Measurements from ENCODE around the gene OTX2.

The OTX2 gene

DNA sequence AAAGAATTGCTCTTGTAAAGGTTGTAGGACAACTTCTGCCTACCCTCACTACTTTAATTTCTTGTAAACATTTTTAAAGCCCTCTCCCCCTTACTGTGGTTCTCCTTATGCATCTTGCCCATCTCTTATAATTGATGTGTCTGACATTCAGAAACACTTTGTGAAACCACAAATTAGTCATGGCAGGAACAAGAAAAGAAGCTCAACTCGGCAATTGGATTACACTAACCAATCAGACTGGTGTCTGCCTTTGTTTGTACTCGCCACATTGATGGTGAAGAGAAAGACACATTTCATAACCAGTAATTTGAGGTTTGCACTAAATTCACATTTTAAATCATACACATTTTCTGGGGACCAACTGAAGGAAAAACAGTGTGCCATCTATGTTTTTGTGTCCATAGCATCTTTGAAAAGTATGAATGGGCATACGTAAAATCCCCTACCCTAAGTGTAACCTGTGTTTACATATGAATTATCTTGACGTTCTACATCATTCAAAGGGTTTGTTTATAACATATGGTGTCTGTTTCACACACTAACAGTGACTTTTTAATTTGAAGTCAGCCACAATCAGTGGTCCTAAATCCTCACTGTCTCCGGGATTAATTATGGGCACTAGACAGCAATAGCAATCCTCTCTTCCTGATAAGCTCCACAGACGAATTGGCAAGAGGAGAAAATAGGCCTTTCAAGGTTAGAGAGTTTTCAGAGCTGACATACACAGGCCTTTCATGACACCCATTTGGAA is 49.9 kb downstream of the OTX2 start:
- DNase-seq (ENCODE audit: low read depth) = no peak
- no peak overlapping the region for H3K4me3 ChIP-seq (ENCODE audit: low read length)
- TF ChIP-seq CTCF (conservative IDR thresholded peaks at IDR 0.05; ENCODE audit: low read depth, low read length) = no peak

GRCh38 chr14:56759633-56760032 is 50.6 kb downstream of the OTX2 start:
- no peak overlapping the region for H3K4me3 ChIP-seq (ENCODE audit: low read length)
- no peak for TF ChIP-seq CTCF (conservative IDR thresholded peaks at IDR 0.05; ENCODE audit: low read depth, low read length)
- DNase-seq (ENCODE audit: low read depth) = no peak

DNA sequence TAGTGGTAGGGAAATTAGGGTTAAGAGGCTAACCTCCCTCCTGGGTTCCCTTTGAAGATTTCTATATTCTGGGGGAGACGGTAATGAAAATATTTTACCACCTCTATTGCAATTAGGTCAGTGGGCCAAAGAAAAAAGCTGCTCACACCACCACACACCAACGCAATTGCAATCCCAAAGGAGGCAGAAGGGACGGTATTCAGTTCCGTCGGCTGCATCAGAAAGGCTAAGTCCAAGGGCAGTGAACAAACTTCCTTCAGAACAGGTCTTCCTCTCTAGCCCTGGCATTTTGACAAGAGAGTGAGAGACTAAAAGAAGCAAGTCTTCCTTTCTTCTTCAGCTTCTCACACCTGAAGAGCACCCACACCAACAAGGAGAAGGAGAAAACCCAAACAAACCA is 51.2 kb downstream of the OTX2 start:
- no peak for TF ChIP-seq CTCF (conservative IDR thresholded peaks at IDR 0.05; ENCODE audit: low read depth, low read length)
- no peak overlapping the region for H3K4me3 ChIP-seq (ENCODE audit: low read length)
- DNase-seq (ENCODE audit: low read depth) = no peak

DNA sequence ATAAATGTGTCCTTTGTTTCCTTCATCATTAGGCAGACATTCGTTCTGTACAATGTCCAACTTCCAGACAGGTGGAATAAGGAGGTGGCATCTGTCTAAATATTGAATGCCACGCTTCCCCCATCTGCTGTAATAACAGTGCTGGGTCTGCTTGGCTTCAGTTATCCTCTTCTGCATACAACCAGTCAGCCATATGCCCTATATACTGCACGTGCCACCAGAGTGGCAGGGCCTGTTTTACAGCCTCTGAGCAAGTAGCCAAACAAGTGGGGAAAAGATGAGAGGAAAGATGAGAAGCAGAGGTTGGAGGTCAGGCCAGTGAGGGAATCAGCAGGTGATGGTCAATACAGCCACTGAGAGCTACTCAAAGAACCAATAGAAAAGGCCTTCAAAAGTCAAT is 55.4 kb downstream of the OTX2 start:
- TF ChIP-seq CTCF (conservative IDR thresholded peaks at IDR 0.05; ENCODE audit: low read depth, low read length) = no peak
- DNase-seq (ENCODE audit: low read depth) = no peak
- no peak overlapping the region for H3K4me3 ChIP-seq (ENCODE audit: low read length)

- no peak overlapping the region for H3K4me3 ChIP-seq (ENCODE audit: low read length)
- no peak for DNase-seq (ENCODE audit: low read depth)
- TF ChIP-seq CTCF (conservative IDR thresholded peaks at IDR 0.05; ENCODE audit: low read depth, low read length) = no peak
Observed at GRCh38 chr14:56753396-56753795, 56.9 kb downstream of the OTX2 start.

GRCh38 chr14:56752428-56752827 is 57.9 kb downstream of the OTX2 start:
- DNase-seq (ENCODE audit: low read depth) = no peak
- no peak for TF ChIP-seq CTCF (conservative IDR thresholded peaks at IDR 0.05; ENCODE audit: low read depth, low read length)
- no peak overlapping the region for H3K4me3 ChIP-seq (ENCODE audit: low read length)

DNA sequence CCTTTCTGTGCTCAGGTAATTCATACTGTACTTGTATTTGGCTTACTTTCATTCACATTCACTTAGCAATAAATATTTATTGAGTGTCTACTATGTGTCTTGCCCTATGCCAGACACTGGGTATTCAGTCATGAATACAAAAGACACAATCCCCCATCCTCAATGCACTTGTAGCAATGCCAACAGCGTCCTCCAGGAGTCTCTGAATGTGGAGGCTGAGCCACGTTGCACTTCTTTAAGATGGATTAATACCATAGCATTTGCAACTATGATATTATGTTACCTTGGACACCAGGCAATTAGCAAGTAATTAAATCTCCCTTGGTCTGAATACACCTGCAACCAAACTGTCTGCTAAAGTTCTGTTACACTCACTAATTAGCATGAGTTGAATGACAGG is 58.8 kb downstream of the OTX2 start:
- no peak overlapping the region for H3K4me3 ChIP-seq (ENCODE audit: low read length)
- DNase-seq (ENCODE audit: low read depth) = no peak
- peak; percentile 15 for TF ChIP-seq CTCF (conservative IDR thresholded peaks at IDR 0.05; ENCODE audit: low read depth, low read length)
